ENCODE measurements around the gene TCEAL7.

DNA sequence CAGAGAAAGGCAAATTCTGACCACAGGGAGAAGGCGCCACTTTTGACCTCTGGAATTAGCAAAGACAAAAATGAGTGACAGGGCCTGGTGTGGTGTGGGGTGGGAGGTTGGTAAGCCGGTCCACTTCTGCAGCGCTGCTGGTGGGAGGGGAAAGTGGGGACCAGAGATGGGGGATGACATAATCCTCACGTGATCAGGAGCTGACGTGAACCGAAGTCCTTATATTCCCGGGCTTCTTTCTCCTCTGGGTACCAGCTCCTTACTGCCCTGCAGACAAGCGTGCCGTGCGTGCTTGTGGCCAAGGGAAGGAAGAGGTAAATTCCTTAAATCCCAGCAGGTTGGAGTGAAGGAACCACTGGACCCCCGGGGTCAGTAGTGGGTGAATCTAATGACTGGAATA is at the start of gene TCEAL7:
- TF ChIP-seq, protein P1, sequence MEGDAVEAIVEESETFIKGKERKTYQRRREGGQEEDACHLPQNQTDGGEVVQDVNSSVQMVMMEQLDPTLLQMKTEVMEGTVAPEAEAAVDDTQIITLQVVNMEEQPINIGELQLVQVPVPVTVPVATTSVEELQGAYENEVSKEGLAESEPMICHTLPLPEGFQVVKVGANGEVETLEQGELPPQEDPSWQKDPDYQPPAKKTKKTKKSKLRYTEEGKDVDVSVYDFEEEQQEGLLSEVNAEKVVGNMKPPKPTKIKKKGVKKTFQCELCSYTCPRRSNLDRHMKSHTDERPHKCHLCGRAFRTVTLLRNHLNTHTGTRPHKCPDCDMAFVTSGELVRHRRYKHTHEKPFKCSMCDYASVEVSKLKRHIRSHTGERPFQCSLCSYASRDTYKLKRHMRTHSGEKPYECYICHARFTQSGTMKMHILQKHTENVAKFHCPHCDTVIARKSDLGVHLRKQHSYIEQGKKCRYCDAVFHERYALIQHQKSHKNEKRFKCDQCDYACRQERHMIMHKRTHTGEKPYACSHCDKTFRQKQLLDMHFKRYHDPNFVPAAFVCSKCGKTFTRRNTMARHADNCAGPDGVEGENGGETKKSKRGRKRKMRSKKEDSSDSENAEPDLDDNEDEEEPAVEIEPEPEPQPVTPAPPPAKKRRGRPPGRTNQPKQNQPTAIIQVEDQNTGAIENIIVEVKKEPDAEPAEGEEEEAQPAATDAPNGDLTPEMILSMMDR (conservative IDR thresholded peaks at IDR 0.05; ENCODE audit: low read depth, low read length): no peak
- TF ChIP-seq EZH2 (IDR thresholded peaks at IDR 0.05; ENCODE audit: low read length, unreplicated experiment): no peak
- no peak for TF ChIP-seq EZH2phosphoT487 (IDR thresholded peaks at IDR 0.05; ENCODE audit: borderline replicate concordance, low read length)
